GM19468 (cell line): Measurements from ENCODE around the gene JAK1.
"Not testable (repeated sequence)": the region's sequence is repeated elsewhere in the genome, so short reads cannot be mapped to it uniquely, and the experiment has no call there.

ENCODE experiments used
- ATAC-seq: cut with Tn5 transposase; IDR thresholded peaks from one replicate; pipeline ENCODE4 v1.9.1; 2021; ENCODE audit warnings: mild to moderate bottlenecking, moderate library complexity, moderate number of reproducible peaks; ENCODE audit not compliant: unreplicated experiment; ENCODE audit errors: extremely low read depth

JAK1 gene

GRCh38 chr1:64966158-64966971 lies at the start of gene JAK1:
TSS of gene JAK1 (minus strand) at chr1:64966549. CDS start at chr1:64886264, 80,285 bp downstream.
- ATAC-seq: peak; percentile 57

DNA sequence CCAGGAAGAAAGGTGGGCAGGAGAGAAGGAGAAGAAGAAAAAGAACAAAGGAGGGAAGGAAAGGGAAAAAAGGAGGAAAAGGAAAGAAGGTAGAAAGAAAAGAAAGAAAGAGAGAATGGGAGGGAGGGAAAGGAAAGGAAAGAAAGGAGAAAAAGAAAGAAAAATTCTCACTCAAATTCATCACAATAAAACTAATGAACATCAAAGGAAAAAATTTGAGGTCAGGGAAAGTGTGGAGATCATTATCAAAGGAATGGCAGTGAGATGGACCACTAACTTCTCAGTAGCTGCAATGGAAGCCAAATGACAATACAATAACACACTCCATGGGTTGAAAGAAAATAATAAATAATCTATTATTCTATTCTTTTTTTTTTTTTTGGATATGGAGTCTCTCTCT lies 48.0 kb upstream of the JAK1 start:
- ATAC-seq: no peak

GRCh38 chr1:65011983-65012382 lies 45.6 kb upstream of the JAK1 start:
- ATAC-seq: no peak

DNA sequence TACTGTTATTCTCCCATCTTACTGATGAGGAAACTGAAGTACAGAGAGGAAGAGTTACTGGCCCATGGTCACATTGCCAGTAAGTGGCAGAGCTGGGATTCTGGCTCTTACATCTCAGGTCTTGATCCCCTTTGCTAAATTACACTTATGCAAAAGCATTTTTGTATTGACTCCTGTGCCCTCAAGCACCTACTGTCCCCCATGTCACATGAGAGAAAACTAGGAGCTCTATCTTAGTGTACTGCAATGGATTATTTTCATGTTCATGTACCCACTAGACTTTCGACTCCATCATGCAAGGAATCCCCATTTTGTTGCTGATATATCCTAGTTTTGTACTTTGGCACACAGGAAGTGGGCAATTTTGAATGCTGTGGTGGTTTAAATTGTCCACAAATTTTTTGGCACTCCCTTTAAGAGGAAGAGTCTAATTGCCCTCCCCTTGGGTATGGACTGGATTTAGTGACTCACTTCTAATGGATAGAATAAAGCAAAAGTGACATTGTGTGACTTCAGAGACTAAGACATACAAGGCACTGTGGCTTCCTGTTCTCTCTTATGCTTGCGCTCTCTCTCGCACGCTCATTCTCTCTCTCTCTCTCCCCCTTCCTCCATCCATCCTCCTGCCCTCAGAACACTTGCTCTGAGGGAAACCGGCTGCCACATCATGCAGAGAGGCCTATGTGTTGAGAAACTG lies 43.5 kb upstream of the JAK1 start:
- ATAC-seq: no peak

DNA sequence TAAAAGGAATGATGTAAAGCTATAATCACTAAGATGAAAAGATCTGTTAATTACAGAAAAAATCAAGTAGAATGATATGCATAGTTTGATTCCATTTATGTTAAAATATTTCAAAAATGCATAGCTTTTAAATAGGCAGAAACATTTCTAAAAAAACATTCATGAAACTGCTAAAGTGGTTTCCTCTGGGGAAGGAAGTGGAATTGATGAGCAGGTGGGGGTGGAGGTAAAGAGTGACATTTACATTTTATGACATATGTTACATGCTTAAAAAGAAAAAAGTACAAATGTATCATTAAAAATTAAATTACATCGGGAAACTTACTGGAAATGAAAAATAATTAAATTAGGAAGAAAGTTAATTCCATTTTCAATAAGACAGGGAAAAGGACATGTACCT lies 42.8 kb upstream of the JAK1 start:
- no peak for ATAC-seq

DNA sequence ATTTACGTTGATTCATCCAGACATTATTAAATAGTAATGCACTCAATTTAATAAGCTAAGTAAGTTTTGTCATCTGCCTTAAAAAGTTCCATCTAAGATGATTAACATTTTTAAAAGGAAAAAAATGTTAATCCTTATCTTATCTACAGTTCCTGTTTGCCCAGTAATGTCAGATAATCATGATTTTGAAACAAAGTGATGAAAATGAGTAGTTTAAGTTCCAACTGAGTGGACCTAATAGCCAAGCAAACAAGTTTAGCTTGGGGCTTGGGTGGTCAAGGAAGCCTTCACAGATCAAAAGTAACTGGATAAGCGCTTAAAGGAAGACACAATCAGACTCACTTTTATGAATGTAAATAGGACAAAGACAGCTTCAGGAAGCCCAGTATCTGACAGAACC lies 40.5 kb upstream of the JAK1 start:
- no peak for ATAC-seq

- ATAC-seq: no peak
Observed at GRCh38 chr1:65003316-65003664, 36.9 kb upstream of the JAK1 start.

GRCh38 chr1:65002508-65003315 lies 36.4 kb upstream of the JAK1 start:
- ATAC-seq: no peak

GRCh38 chr1:65002156-65002507 lies 35.8 kb upstream of the JAK1 start:
- no peak for ATAC-seq

DNA sequence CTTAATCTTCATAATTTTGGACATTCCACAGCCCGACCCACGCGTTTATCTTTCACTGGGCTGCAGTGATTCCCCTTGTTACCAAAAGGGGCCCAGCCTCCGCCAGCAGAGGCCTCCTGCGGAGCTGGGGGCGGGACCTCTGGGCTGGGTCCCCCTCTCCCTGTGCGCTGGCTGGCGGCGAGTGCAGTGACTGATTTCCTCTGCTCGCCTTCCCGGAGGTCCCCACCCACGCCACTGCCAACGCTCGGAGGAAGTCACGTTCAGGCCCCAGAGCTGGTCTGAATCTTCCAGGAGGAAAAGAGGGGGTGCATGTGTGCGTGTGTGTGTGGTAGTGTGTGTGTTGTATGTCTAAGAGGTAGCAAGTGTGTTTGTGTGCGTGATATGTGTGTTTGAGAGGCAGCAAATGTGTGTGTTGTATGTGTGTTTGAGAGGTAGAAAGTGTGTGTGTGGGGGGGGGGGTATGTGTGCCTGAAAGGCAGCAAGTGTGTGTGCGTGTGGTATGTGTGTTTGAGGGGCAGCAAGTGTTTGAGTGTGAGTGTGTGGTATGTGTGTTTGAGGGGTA lies 35.0 kb upstream of the JAK1 start:
- ATAC-seq: no peak

DNA sequence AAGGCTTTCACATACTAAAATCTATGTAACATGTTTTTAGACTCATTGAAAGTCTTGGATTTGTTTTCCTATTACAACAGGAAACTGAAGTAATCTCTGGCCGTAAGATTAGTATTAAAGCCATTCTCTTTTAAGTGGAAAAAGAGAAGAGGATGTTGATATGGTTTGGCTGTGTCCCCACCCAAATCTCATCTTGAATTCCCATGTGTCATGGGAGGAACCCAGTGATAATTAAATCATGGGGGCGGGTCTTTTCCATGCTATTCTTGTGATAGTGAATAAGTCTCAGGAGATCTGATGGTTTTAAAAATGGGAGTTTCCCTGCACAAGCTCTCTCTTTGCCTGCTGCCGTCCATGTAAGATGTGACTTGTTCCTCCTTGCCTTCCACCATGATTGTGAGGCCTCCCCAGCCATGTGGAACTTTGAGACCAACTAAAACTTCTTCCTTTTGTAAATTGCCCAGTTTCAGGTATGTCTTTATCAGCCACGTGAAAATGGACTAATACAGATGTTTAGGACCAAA lies 32.1 kb upstream of the JAK1 start:
- ATAC-seq: not testable (repeated sequence)

DNA sequence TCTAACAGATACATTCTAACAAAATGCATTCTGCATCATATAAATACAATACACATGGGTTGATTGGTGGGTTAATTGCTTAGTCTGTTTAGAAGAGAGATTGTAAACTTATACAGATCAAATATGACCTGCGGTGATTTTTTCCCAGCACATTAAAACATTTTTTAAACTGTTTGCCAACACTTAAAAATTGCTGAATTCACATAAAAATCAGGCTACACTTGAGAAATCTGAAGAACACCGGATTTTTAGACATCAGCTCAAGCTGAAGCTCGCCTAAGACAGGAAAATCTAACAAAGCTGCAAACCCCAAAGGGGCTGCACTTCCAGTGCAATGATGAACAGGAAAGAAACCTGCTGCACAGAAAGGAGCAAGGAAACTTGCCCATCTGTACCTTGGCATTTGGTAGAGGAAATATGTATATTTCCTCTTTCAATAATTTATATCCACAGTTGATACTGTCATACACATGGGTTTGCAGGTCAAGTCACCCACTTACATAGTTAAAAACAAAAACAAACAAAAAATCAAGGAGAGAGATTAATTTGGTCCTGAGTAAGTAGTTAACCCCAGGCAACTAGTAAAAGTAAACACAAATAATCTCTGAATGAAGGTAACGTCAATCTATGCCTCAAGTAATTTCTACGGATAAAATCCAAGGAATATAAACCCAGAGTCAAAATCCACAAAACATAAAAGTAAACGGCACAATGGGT lies 30.4 kb upstream of the JAK1 start:
- no peak for ATAC-seq

- ATAC-seq: no peak
Observed at GRCh38 chr1:64995316-64995715, 29.0 kb upstream of the JAK1 start.

- peak; percentile 94 for ATAC-seq
Observed at GRCh38 chr1:64986903-64987871, 20.8 kb upstream of the JAK1 start.

DNA sequence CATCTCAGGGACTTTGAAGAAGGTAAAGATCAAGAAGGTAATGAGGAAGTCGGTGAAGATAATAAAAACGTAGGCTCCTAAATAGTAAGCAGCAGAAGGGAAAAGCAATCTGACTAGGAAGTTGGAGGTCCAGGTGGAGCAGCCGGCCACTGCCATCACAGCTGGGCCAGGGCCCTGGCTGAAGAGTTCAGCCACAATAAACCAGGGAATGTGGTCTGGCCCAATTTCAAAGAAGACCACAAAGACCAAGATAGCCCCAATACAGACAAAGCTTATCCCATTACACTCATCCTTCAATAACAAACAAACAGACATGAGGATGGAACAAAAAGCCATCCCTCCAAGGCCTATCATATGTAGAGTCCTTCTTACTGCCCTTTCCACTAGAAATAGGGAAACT lies 18.4 kb upstream of the JAK1 start:
- no peak for ATAC-seq

DNA sequence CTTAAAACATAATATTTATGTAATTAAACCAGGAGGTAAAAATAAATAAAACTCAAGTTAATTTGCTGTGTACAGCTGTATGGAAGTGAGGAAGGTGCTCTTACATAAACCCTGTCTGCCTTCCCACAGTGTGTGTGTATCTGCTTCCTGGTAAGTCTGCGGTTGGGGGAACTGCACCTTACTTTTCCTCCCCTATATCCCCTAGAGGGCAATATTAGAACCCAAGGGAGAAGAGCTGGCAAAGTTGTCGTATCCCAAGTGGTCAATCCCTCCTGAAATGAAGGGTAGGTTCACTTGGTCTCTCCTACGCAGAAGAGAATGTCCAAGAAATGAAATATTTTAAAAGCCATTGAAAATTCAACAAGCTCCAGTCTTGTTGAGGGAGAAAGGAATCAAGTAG lies 17.8 kb upstream of the JAK1 start:
- no peak for ATAC-seq

GRCh38 chr1:64983110-64983509 lies 16.8 kb upstream of the JAK1 start:
- ATAC-seq: no peak

DNA sequence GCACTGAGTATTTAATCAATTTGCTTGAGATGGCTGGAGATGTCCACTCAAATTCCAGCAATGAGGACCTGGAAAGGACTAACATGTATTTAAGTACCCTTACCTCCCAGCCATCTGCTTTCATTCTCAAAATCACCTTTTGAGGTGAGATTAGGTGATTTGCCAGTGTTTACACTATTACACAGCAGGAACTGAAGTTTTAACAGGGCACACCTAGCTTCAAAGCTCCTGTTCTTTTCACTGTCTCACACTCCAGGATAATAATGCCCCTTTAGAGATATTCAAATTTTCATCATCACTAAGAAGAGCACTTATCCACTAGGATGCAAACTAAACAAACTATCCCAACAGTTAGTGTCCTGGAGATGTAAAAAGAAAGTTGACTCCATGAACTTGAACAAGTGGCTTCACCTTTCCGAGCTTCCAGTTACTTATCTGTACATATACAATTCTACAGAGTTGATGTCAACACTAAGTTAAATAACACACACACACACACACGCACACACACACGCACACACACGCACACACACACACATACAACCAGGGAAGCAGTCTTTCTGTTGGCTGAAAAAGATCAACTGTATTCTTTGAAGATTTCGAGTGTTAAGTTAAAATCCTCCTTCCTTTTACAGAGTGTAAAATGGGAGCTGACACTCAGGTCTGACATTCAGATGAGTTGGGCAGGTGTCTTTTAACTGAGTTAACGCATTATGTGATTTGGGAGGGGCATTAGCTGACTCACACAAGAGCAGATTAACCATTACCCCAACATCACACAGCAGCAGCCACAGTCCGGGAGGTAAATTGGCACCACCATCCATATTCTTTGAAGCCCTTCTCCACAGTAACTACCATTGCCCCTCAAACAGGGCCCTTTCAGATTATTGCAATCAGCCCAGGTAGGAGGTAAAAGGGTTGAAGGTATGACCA lies 15.5 kb upstream of the JAK1 start:
- no peak for ATAC-seq
